ENCODE measurements around the gene SCAP. TPM values are rescaled to one million over a fixed set of nuclear protein-coding genes. Genes with fewer than 3 reads are reported as not detected.

Gene SCAP
- total RNA-seq, 1 experiment from 2014 or later, result 67.6 TPM

DNA sequence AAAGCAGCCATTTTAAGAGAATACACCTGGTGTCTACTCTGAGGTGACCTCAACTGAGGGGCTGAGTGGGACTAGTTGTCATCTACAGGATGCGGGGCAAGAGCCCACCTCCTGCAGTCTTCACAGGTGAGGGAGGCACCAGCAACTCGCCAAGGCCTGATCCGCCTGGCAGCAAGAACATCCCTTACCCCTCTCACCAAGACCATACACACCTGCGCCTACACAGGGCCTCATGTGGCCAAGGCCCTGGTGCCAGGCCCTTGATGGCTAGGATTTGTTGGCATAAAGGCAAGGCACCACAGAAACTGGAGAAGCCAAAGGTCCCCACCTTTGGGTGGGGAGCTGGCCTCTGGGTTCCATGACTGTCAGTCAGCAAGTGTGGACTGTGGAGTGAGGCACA lies 19.4 kb upstream of the SCAP start:
- DNase-seq (ENCODE audit: low read depth, low spot score) (no peak), ATAC-seq (no peak)
- Histone ChIP-seq H3K4me3 (replicated peaks in 1 of 2; ENCODE audit: low read depth in 1 of 2, low read length in 2 of 2) (no peak overlapping the region), H4K20me1 (ENCODE audit: insufficient read depth) (no peaks in the 10 kb centered on the region), H3K9me2 (ENCODE audit: insufficient read depth) (no peaks in the 10 kb centered on the region), H3K27me3 (ENCODE audit: insufficient read depth, low read length) (no peaks in the 10 kb centered on the region), H3K9ac (ENCODE audit: low read length) (no peak overlapping the region), H3K4me2 (ENCODE audit: low read length) (no peak overlapping the region), H3K36me3 (ENCODE audit: control insufficient read depth in 1 of 2, insufficient read depth in 2 of 2, low read length in 2 of 2) (peaks cover 11 to 26% of the 10 kb centered on the region in 2 experiments; a peak in 2 of 4 replicates), H3K27ac (ENCODE audit: low read depth, low read length) (no peak overlapping the region), H3K9me3 (ENCODE audit: control insufficient read depth in 1 of 2, insufficient read depth in 1 of 2, low read depth in 1 of 2, low read length in 2 of 2) (no peaks in the 10 kb centered on the region), H3K4me1 (ENCODE audit: control insufficient read depth in 1 of 2, insufficient read depth in 2 of 2, low read length in 2 of 2) (peaks cover 0 to 7% of the 10 kb centered on the region in 2 experiments; a peak in 2 of 4 replicates), H3K79me2 (ENCODE audit: insufficient read depth, low read length) (no peaks in the 10 kb centered on the region), H2AFZ (ENCODE audit: low read depth, low read length, poor library complexity, severe bottlenecking) (no peak overlapping the region)
- BruUV-seq (replicated peaks), result no TSS peak
- ChIA-PET POLR2A (no interaction called here), CTCF (no interaction called here), RAD21 (ENCODE audit: low non-redundant PET in 1 of 2, low total read pairs in 2 of 2, uncharacterized antibody in 2 of 2, unreplicated experiment in 2 of 2) (interaction anchor here in 1 of 2 experiments (1.2 kb wide), 1 partner anchor 74 kb away, joined by 4 read pairs; no protein-coding TSS in a partner anchor)
- no peak for TF ChIP-seq EGR1 (IDR thresholded peaks at IDR 0.05; ENCODE audit: low read depth)
- TF ChIP-seq, protein P1, sequence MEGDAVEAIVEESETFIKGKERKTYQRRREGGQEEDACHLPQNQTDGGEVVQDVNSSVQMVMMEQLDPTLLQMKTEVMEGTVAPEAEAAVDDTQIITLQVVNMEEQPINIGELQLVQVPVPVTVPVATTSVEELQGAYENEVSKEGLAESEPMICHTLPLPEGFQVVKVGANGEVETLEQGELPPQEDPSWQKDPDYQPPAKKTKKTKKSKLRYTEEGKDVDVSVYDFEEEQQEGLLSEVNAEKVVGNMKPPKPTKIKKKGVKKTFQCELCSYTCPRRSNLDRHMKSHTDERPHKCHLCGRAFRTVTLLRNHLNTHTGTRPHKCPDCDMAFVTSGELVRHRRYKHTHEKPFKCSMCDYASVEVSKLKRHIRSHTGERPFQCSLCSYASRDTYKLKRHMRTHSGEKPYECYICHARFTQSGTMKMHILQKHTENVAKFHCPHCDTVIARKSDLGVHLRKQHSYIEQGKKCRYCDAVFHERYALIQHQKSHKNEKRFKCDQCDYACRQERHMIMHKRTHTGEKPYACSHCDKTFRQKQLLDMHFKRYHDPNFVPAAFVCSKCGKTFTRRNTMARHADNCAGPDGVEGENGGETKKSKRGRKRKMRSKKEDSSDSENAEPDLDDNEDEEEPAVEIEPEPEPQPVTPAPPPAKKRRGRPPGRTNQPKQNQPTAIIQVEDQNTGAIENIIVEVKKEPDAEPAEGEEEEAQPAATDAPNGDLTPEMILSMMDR (IDR thresholded peaks at IDR 0.05 in 2 of 3, conservative IDR thresholded peaks at IDR 0.05 in 1 of 3; ENCODE audit: borderline replicate concordance in 1 of 3, insufficient read depth in 1 of 3, low read depth in 2 of 3, low read length in 2 of 3), result no peak
- TF ChIP-seq ZBTB33 (IDR thresholded peaks at IDR 0.05; ENCODE audit: extremely low read depth, insufficient replicate concordance, low read length), result no peak
- no peak for TF ChIP-seq CBX3 (IDR thresholded peaks at IDR 0.05; ENCODE audit: low read depth)
- TF ChIP-seq RAD21 (IDR thresholded peaks at IDR 0.05; ENCODE audit: low read depth), result no peak
- no peak for TF ChIP-seq SIN3A (IDR thresholded peaks at IDR 0.05; ENCODE audit: low read depth)
- TF ChIP-seq, protein P2, sequence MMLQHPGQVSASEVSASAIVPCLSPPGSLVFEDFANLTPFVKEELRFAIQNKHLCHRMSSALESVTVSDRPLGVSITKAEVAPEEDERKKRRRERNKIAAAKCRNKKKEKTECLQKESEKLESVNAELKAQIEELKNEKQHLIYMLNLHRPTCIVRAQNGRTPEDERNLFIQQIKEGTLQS (IDR thresholded peaks at IDR 0.05), result no peak
- TF ChIP-seq MAX (IDR thresholded peaks at IDR 0.05), result no peak
- intact Hi-C loops (cut with micrococcal nuclease), result no loop called here

Measured in HCT116 (cell line).